ENCODE measurements around the gene MRTO4.

Gene MRTO4

DNA sequence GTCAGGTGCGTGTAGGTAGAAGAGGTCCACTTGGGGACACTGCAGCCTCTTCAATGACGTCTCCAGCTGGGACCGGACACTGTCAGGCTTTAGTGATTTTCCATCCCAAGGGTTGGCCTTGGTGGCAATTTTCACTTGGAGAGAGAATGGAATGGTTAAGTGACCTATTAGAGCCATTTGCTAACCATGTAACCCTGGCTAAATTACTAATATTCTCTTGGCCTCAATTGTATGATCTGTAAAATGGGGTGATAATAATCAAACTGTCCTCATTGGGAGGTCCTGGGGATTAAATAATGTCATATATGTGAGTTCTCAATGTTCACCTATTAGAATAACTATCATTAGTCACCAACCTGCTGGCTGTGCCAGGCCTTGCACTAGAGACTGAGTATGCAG is 56.9 kb downstream of the MRTO4 start:
- no peak for DNase-seq (ENCODE audit: low read depth in 2 of 2, low spot score in 1 of 2)

- no peak for DNase-seq (ENCODE audit: low read depth in 2 of 2, low spot score in 1 of 2)
Observed at GRCh38 chr1:19309123-19309813, 57.7 kb downstream of the MRTO4 start.
